H1 (cell line): Measurements from ENCODE around the gene UNC93A. TPM values are rescaled to one million over a fixed set of nuclear protein-coding genes. Genes with fewer than 3 reads are reported as not detected.

Experiments
- CTCF ChIA-PET: fragments of 300-600 bp; sonication (Branson Sonifier 250); formaldehyde crosslinking; loops from one replicate; lab custom pipeline; 2021; ENCODE audit not compliant: partially characterized antibody; lab: Charles Lee
- POLR2A ChIA-PET: fragments of 300-600 bp; sonication (Branson Sonifier 250); formaldehyde crosslinking; loops from one replicate; lab custom pipeline; 2021; ENCODE audit warnings: inconsistent platforms; ENCODE audit not compliant: partially characterized antibody; lab: Charles Lee
- DNase-seq, 2 experiments: peaks; one replicate each; pipeline versions ENCODE4 v3.0.0 to v3.0.0-alpha.2; 2010 to 2022; ENCODE audit warnings: low spot score in 2 of 2, low read depth in 1 of 2, mixed read lengths in 1 of 2
- FAIRE-seq: peaks from 2 replicates; lab custom pipeline; 2011; peaks lifted over from hg19 to GRCh38; lab: Jason Lieb, UNC
- H2AFZ ChIP-seq: 2 replicates; pipeline ENCODE4 v1.8.1; 2012; ENCODE audit warnings: low read length, inconsistent platforms
- H2AK5ac ChIP-seq: 2 replicates; pipeline ENCODE4 v1.6.1; 2013; ENCODE audit warnings: low read depth, low read length
- H2BK120ac ChIP-seq: replicated peaks from 2 replicates; pipeline ENCODE3; 2013; ENCODE audit warnings: low read depth, low read length, inconsistent platforms
- H2BK12ac ChIP-seq: 2 replicates; pipeline ENCODE4 v1.6.1; 2013; ENCODE audit warnings: low read depth, low read length
- H2BK15ac ChIP-seq: 2 replicates; pipeline ENCODE4 v1.6.1; 2013; ENCODE audit warnings: low read length
- H2BK20ac ChIP-seq: 2 replicates; pipeline ENCODE4 v1.6.1; 2013; ENCODE audit warnings: low read length
- H2BK5ac ChIP-seq: 2 replicates; pipeline ENCODE4 v1.6.1; 2013; ENCODE audit warnings: low read depth, low read length
- H3K14ac ChIP-seq: 2 replicates; pipeline ENCODE4 v1.6.1; 2013; ENCODE audit warnings: inconsistent platforms; ENCODE audit not compliant: insufficient read length
- H3K18ac ChIP-seq: 2 replicates; pipeline ENCODE4 v1.6.1; 2013; ENCODE audit warnings: low read length; ENCODE audit errors: extremely low read depth
- H3K23ac ChIP-seq: 2 replicates; pipeline ENCODE4 v1.6.1; 2013; ENCODE audit warnings: inconsistent platforms; ENCODE audit not compliant: insufficient read length
- H3K23me2 ChIP-seq: 2 replicates; pipeline ENCODE4 v1.6.1; 2013; ENCODE audit warnings: low read depth, low read length
- H3K27ac ChIP-seq: 2 replicates; pipeline ENCODE4 v1.6.1; 2011; ENCODE audit warnings: low read depth, low read length, inconsistent platforms
- H3K27me3 ChIP-seq, 4 experiments: replicated peaks in 1 of 4; 1 replicate in 1 of 4; 2 replicates in 3 of 4; pipeline versions ENCODE4 v1.6.1 to v1.8.1; 2011 to 2013; ENCODE audit warnings: low read length in 3 of 4, mild to moderate bottlenecking in 3 of 4, inconsistent platforms in 2 of 4, mixed read lengths in 2 of 4, moderate library complexity in 1 of 4; ENCODE audit not compliant: control insufficient read depth in 3 of 4, insufficient read depth in 3 of 4; ENCODE audit errors: extremely low read depth in 1 of 4
- H3K36me3 ChIP-seq, 4 experiments: 2 replicates each; pipeline versions ENCODE4 v1.6.1 to v1.8.1; 2011 to 2013; ENCODE audit warnings: mild to moderate bottlenecking in 4 of 4, low read length in 3 of 4, moderate library complexity in 2 of 4, control low read depth in 1 of 4, inconsistent platforms in 1 of 4; ENCODE audit not compliant: insufficient read depth in 4 of 4, control insufficient read depth in 2 of 4
- H3K4ac ChIP-seq: replicated peaks from 2 replicates; pipeline ENCODE3; 2013; ENCODE audit warnings: low read length, low read depth, mixed read lengths, inconsistent platforms; ENCODE audit not compliant: insufficient read length
- H3K4me1 ChIP-seq, 4 experiments: replicated peaks in 1 of 4; 1 replicate in 1 of 4; 2 replicates in 3 of 4; pipeline versions ENCODE4 v1.6.1 to v1.8.1; 2011 to 2013; ENCODE audit warnings: low read length in 3 of 4, inconsistent platforms in 2 of 4, mixed read lengths in 1 of 4; ENCODE audit not compliant: insufficient read depth in 4 of 4, control insufficient read depth in 3 of 4
- H3K4me2 ChIP-seq, 2 experiments: 2 replicates each; pipeline versions ENCODE4 v1.6.1 to v1.8.1; 2011 to 2013; ENCODE audit warnings: low read depth in 2 of 2, low read length in 2 of 2, control low read depth in 1 of 2, inconsistent platforms in 1 of 2, mild to moderate bottlenecking in 1 of 2; ENCODE audit not compliant: insufficient read depth in 1 of 2
- H3K4me3 ChIP-seq, 4 experiments: fragments of 200-600, 300-600 bp in 1 of 4; sonication (generic), shearing (Covaris generic), sonication (Bioruptor Twin) in 1 of 4; 2 replicates each; pipeline versions ENCODE4 v1.5.1 to v1.8.1; 2011 to 2016; ENCODE audit warnings: low read length in 4 of 4, low read depth in 3 of 4, control low read depth in 2 of 4, inconsistent platforms in 2 of 4, mild to moderate bottlenecking in 2 of 4, mixed read lengths in 1 of 4, moderate library complexity in 1 of 4; ENCODE audit not compliant: insufficient read depth in 2 of 4; ENCODE audit errors: extremely low read depth in 1 of 4
- H3K56ac ChIP-seq: replicated peaks from 2 replicates; pipeline ENCODE3; 2013; ENCODE audit warnings: low read depth, mild to moderate bottlenecking, mixed read lengths, low read length, inconsistent platforms; ENCODE audit not compliant: insufficient read length
- H3K79me1 ChIP-seq: 2 replicates; pipeline ENCODE4 v1.6.1; 2013; ENCODE audit warnings: low read depth, low read length, control low read depth
- H3K79me2 ChIP-seq, 2 experiments: 2 replicates each; pipeline versions ENCODE4 v1.6.1 to v1.8.1; 2012 to 2013; ENCODE audit warnings: low read length in 2 of 2, mild to moderate bottlenecking in 2 of 2, inconsistent platforms in 1 of 2; ENCODE audit not compliant: insufficient read depth in 2 of 2, control insufficient read depth in 1 of 2
- H3K9ac ChIP-seq, 4 experiments: replicated peaks in 1 of 4; 1 replicate in 1 of 4; 2 replicates in 3 of 4; pipeline versions ENCODE4 v1.6.1 to v1.8.1; 2011 to 2013; ENCODE audit warnings: low read depth in 3 of 4, low read length in 3 of 4, control low read depth in 2 of 4, mild to moderate bottlenecking in 2 of 4, moderate library complexity in 2 of 4, inconsistent platforms in 1 of 4; ENCODE audit errors: extremely low read depth in 1 of 4
- H3K9me3 ChIP-seq, 2 experiments: 2 replicates each; pipeline versions ENCODE4 v1.6.1 to v1.8.1; 2012 to 2013; ENCODE audit warnings: mild to moderate bottlenecking in 2 of 2, moderate library complexity in 2 of 2, control low read depth in 1 of 2, inconsistent platforms in 1 of 2, low read depth in 1 of 2, low read length in 1 of 2, mixed read lengths in 1 of 2; ENCODE audit not compliant: insufficient read depth in 2 of 2
- H4K20me1 ChIP-seq, 2 experiments: replicated peaks in 1 of 2; 2 replicates each; pipeline versions ENCODE3 to v1.8.1; 2011 to 2013; ENCODE audit warnings: inconsistent platforms in 2 of 2, low read length in 2 of 2, mild to moderate bottlenecking in 1 of 2; ENCODE audit not compliant: insufficient read depth in 2 of 2, control insufficient read depth in 1 of 2
- H4K5ac ChIP-seq: 2 replicates; pipeline ENCODE4 v1.6.1; 2013; ENCODE audit warnings: low read length, low read depth, mixed read lengths, inconsistent platforms; ENCODE audit not compliant: insufficient read length
- H4K8ac ChIP-seq: 2 replicates; pipeline ENCODE4 v1.8.0; 2013; ENCODE audit warnings: mild to moderate bottlenecking, moderate library complexity, low read length, inconsistent platforms; ENCODE audit not compliant: insufficient read depth; ENCODE audit errors: extremely low read depth
- H4K91ac ChIP-seq: replicated peaks from 2 replicates; pipeline ENCODE3; 2013; ENCODE audit warnings: low read length, mixed read lengths, inconsistent platforms; ENCODE audit not compliant: insufficient read length
- WGBS, 2 experiments: shearing (Covaris generic) in 1 of 2; methylation state at CpG; one replicate each; pipeline versions ENCODE4 v1.1.6 to v1.1.7; 2013 to 2015; ENCODE audit warnings: low lambda C conversion rate in 2 of 2, mixed read lengths in 2 of 2, inconsistent platforms in 1 of 2, low coverage in 1 of 2, missing lambda C conversion rate in 1 of 2; ENCODE audit not compliant: insufficient replicate concordance in 2 of 2, insufficient coverage in 1 of 2, insufficient read length in 1 of 2; ENCODE audit errors: extremely low coverage in 1 of 2, missing lambda C conversion rate in 1 of 2; 5-methylcytosine and 5-hydroxymethylcytosine counted together
- polyA plus RNA-seq, 7 experiments: library from polyadenylated mRNA; depleted of rRNA in 3 of 7; stranded (reverse) in 5 of 7; unstranded in 2 of 7; fragments of >200 nt in 5 of 7; fragments of 200-250 nt in 2 of 7; gene quantifications; 1 replicate in 5 of 7; 2 replicates in 1 of 7; 4 replicates in 1 of 7; pipeline versions ENCODE4 v1.2.1 to v1.2.3, GENCODE V29; 2011 to 2013; ENCODE audit warnings: missing spikeins in 2 of 7, mixed read lengths in 2 of 7
- total RNA-seq: library from RNA; stranded (reverse); fragmentation: NEBNext Ultra II Directional; extraction: Animal tissue kit (Norgen Biotek cat#: 25700); gene quantifications from 2 replicates; pipeline ENCODE4 v1.2.1, GENCODE V29; 2021
- TF ChIP-seq, protein P1 (sequence below): IDR thresholded peaks from 2 replicates; pipeline ENCODE4 v1.6.1; 2012; ENCODE audit warnings: inconsistent platforms

UNC93A gene
- total and polyA plus RNA-seq, 2 of the 8 experiments (the other 6 are each of a cell fraction or from before 2014, with no cell fraction given): 0.39 TPM; not detected in 1

DNA sequence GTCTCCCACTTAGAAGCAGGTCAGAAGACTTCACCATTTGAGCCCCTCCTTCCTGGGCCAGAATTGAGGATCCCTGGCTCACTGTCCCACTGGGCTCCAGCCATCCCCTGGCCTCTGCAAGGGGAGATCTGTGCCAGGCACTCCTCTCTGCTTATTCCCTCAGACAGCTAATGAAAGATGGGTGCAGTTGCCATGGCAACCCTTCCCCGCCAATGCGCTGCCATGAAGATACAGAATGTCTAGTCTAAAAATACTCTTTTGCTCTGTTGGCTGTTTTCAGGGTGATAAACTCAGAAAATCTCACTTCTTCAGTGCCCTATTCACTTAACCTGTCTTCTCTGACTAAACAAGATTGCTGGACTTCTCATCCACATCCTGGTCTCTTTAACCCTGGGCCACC, 20.2 kb downstream of the UNC93A start:
- Histone ChIP-seq H2BK120ac (no peak overlapping the region), H3K79me1 (no peaks in the 10 kb centered on the region), H2AK5ac (no peak overlapping the region), H3K27me3 (no peaks in the 10 kb centered on the region; a peak in 1 of 7 replicates), H3K4me3 (no peak overlapping the region), H2BK12ac (no peak overlapping the region), H3K14ac (no peak overlapping the region), H4K91ac (no peak overlapping the region), H3K4me2 (no peak overlapping the region), H3K23ac (no peak overlapping the region), H3K18ac (no peak overlapping the region), H2AFZ (no peak overlapping the region), H3K27ac (no peak overlapping the region), H4K8ac (no peak overlapping the region), H3K9ac (no peak overlapping the region), H3K36me3 (no peaks in the 10 kb centered on the region), H3K4ac (no peak overlapping the region), H2BK5ac (no peak overlapping the region), H3K56ac (no peak overlapping the region), H4K5ac (no peak overlapping the region), H3K9me3 (peaks cover 3% of the 10 kb centered on the region in 2 experiments; a peak in 2 of 4 replicates), H2BK20ac (no peak overlapping the region), H4K20me1 (no peaks in the 10 kb centered on the region), H3K79me2 (no peaks in the 10 kb centered on the region), H2BK15ac (no peak overlapping the region), H3K4me1 (peaks cover 7 to 19% (median 11%) of the 10 kb centered on the region in 4 experiments), H3K23me2 (0 out of 2 replicates have a peak, but pooled peaks cover 1% of the 10 kb centered on the region)
- FAIRE-seq (no peak), DNase-seq (no peak)
- POLR2A ChIA-PET: no interaction called here
- CTCF ChIA-PET: interaction anchor here (2.9 kb wide), 1 partner anchor 40 kb away, joined by 10 read pairs; no protein-coding TSS in a partner anchor
- 91% methylated on average over 2 of the region's 2 CpGs; no CpG with 5 or more reads in 1 of the 2 experiments for WGBS, 2 experiments
- TF ChIP-seq, protein P1, sequence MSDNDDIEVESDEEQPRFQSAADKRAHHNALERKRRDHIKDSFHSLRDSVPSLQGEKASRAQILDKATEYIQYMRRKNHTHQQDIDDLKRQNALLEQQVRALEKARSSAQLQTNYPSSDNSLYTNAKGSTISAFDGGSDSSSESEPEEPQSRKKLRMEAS: no peak
